T-helper 1 cell (primary cell): ENCODE data around the gene LAMTOR5.
"Not testable (repeated sequence)": the region's sequence is repeated elsewhere in the genome, so short reads cannot be mapped to it uniquely, and the experiment has no call there.

Source experiments
- DNase-seq, 5 donors: peaks; one replicate each; pipeline ENCODE4 v3.0.0-alpha.2; 2012 to 2020

LAMTOR5 gene

GRCh38 chr1:110425612-110426152, 18.2 kb upstream of the LAMTOR5 start:
- no peak for DNase-seq

GRCh38 chr1:110424699-110425611, 17.5 kb upstream of the LAMTOR5 start:
- no peak for DNase-seq

- peak in 1 of 5 donors; percentile 13 for DNase-seq
These were observed 13.6 kb upstream of the LAMTOR5 start for GRCh38 chr1:110420874-110421793.

- no peak for DNase-seq
These were observed 12.6 kb upstream of the LAMTOR5 start for GRCh38 chr1:110420023-110420662.

- DNase-seq = no peak
These were observed 11.2 kb upstream of the LAMTOR5 start for GRCh38 chr1:110418729-110419128.

- not testable (repeated sequence) for DNase-seq
These were observed 5.6 kb upstream of the LAMTOR5 start for GRCh38 chr1:110413045-110413444.

GRCh38 chr1:110412576-110412975, 5.1 kb upstream of the LAMTOR5 start:
- peak; percentile 18 to 59 (median 31) for DNase-seq

GRCh38 chr1:110411173-110411735, 3.8 kb upstream of the LAMTOR5 start:
- no peak for DNase-seq

GRCh38 chr1:110409316-110409715, 1.8 kb upstream of the LAMTOR5 start:
- no peak for DNase-seq

GRCh38 chr1:110408488-110408887, 994 bp upstream of the LAMTOR5 start:
- no peak for DNase-seq

GRCh38 chr1:110406407-110406806, 1.1 kb downstream of the LAMTOR5 start:
- DNase-seq = not testable (repeated sequence)

- DNase-seq = no peak
These were observed 3.1 kb downstream of the LAMTOR5 start for GRCh38 chr1:110404401-110404800.

GRCh38 chr1:110403805-110404204, 3.7 kb downstream of the LAMTOR5 start:
- no peak for DNase-seq

- DNase-seq = not testable (repeated sequence)
These were observed 11.1 kb downstream of the LAMTOR5 start for GRCh38 chr1:110396259-110396958.

GRCh38 chr1:110394493-110394820, 13.0 kb downstream of the LAMTOR5 start:
- no peak for DNase-seq

GRCh38 chr1:110393691-110394492, 13.6 kb downstream of the LAMTOR5 start:
- DNase-seq = no peak

GRCh38 chr1:110393286-110393685, 14.2 kb downstream of the LAMTOR5 start:
- no peak for DNase-seq

- no peak for DNase-seq
These were observed 16.7 kb downstream of the LAMTOR5 start, which contains the start of gene SLC16A4 for GRCh38 chr1:110390692-110391245. Gene SLC16A4 (minus strand): TSS chr1:110391026. CDS start chr1:110389323, 1,703 bp downstream.

- no peak for DNase-seq
These were observed 17.4 kb downstream of the LAMTOR5 start for GRCh38 chr1:110390096-110390495.

- peak in 1 of 5 donors; percentile 8 for DNase-seq
These were observed 20.3 kb downstream of the LAMTOR5 start for GRCh38 chr1:110387048-110387754.
